ENCODE measurements around the gene CADM1.
A peak's percentile ranks its signal among the peaks of the same experiment; 100 is the strongest.

The CADM1 gene

GRCh38 chr11:115201111-115201792 lies 303.0 kb downstream of the CADM1 start:
- DNase-seq = peak; percentile 99

GRCh38 chr11:115199481-115200069 lies 304.6 kb downstream of the CADM1 start:
- DNase-seq = peak; percentile 79

- peak; percentile 37 for DNase-seq
Measured at GRCh38 chr11:115198321-115198741, 305.9 kb downstream of the CADM1 start.

GRCh38 chr11:115197433-115197832 lies 306.8 kb downstream of the CADM1 start:
- no peak for DNase-seq

- no peak for DNase-seq
Measured at GRCh38 chr11:115197031-115197430, 307.2 kb downstream of the CADM1 start.

- peak; percentile 87 for DNase-seq
Measured at GRCh38 chr11:115194802-115195110, 309.5 kb downstream of the CADM1 start.

GRCh38 chr11:115193914-115194801 lies 310.1 kb downstream of the CADM1 start:
- peak; percentile 43 for DNase-seq

- no peak for DNase-seq
Measured at GRCh38 chr11:115191761-115192160, 312.5 kb downstream of the CADM1 start.

GRCh38 chr11:115190196-115190595 lies 314.0 kb downstream of the CADM1 start:
- DNase-seq = no peak

- DNase-seq = no peak
Measured at GRCh38 chr11:115188898-115189278, 315.3 kb downstream of the CADM1 start.

GRCh38 chr11:115188188-115188897 lies 315.9 kb downstream of the CADM1 start:
- no peak for DNase-seq

GRCh38 chr11:115185931-115186330 lies 318.3 kb downstream of the CADM1 start:
- no peak for DNase-seq

GRCh38 chr11:115185507-115185906 lies 318.7 kb downstream of the CADM1 start:
- DNase-seq = no peak

GRCh38 chr11:115184901-115185300 lies 319.3 kb downstream of the CADM1 start:
- DNase-seq = no peak

GRCh38 chr11:115183830-115184229 lies 320.4 kb downstream of the CADM1 start:
- no peak for DNase-seq

GRCh38 chr11:115183136-115183535 lies 321.1 kb downstream of the CADM1 start:
- DNase-seq = no peak

- no peak for DNase-seq
Measured at GRCh38 chr11:115182282-115182955, 321.8 kb downstream of the CADM1 start.

GRCh38 chr11:115181538-115181937 lies 322.7 kb downstream of the CADM1 start:
- no peak for DNase-seq

- peak; percentile 35 for DNase-seq
Measured at GRCh38 chr11:115180272-115180671, 323.9 kb downstream of the CADM1 start.

GRCh38 chr11:115179636-115180035 lies 324.6 kb downstream of the CADM1 start:
- DNase-seq = peak; percentile 76

GRCh38 chr11:115178705-115179104 lies 325.5 kb downstream of the CADM1 start:
- DNase-seq = no peak

- DNase-seq = no peak
Measured at GRCh38 chr11:115173136-115173535, 331.1 kb downstream of the CADM1 start.
